ENCODE measurements around the gene C1orf94.

Gene C1orf94

GRCh38 chr1:34263406-34263805 is 86.7 kb downstream of the C1orf94 start:
- DNase-seq = no peak

- DNase-seq = no peak
These were observed 88.7 kb downstream of the C1orf94 start for GRCh38 chr1:34265396-34265795.

GRCh38 chr1:34266127-34266951 is 89.6 kb downstream of the C1orf94 start:
- peak; percentile 2 for DNase-seq

GRCh38 chr1:34267326-34267725 is 90.6 kb downstream of the C1orf94 start:
- no peak for DNase-seq

- no peak for DNase-seq
These were observed 91.7 kb downstream of the C1orf94 start for GRCh38 chr1:34268311-34268954.
